CD8-positive, alpha-beta memory T cell (primary cell): ENCODE data around the gene SLC7A5. TPM values are rescaled to one million over a fixed set of nuclear protein-coding genes. Genes with fewer than 3 reads are reported as not detected.

Experiments
- CTCF ChIA-PET: fragments of 350-600 bp; sonication (Branson Sonifier 250); formaldehyde crosslinking; loops from one replicate; lab custom pipeline; 2021; ENCODE audit warnings: antibody characterized with exemption; lab: Charles Lee
- POLR2A ChIA-PET: fragments of 350-600 bp; sonication (Branson Sonifier 250); formaldehyde crosslinking; loops from one replicate; lab custom pipeline; 2021; ENCODE audit warnings: antibody characterized with exemption; lab: Charles Lee
- DNase-seq, 5 donors: peaks; one replicate each; pipeline versions ENCODE4 v3.0.0 to v3.0.0-alpha.2; 2020 to 2022; ENCODE audit warnings: mixed read lengths in 1 of 5
- H3K27ac ChIP-seq: one replicate; pipeline ENCODE4 v1.7.0; 2013; ENCODE audit warnings: low read depth, mild to moderate bottlenecking, low read length, moderate library complexity
- H3K27me3 ChIP-seq: 2 replicates; pipeline ENCODE4 v1.7.0; 2013; ENCODE audit warnings: low read length, mild to moderate bottlenecking; ENCODE audit not compliant: insufficient read depth, poor library complexity, severe bottlenecking
- H3K36me3 ChIP-seq: 2 replicates; pipeline ENCODE4 v1.7.0; 2013; ENCODE audit warnings: mild to moderate bottlenecking, low read length, moderate library complexity; ENCODE audit not compliant: insufficient read depth
- H3K4me1 ChIP-seq: 2 replicates; pipeline ENCODE4 v1.7.0; 2013; ENCODE audit warnings: mild to moderate bottlenecking, low read length, moderate library complexity; ENCODE audit not compliant: insufficient read depth
- H3K4me3 ChIP-seq: 2 replicates; pipeline ENCODE4 v1.7.0; 2013; ENCODE audit warnings: mild to moderate bottlenecking, low read length
- H3K9me3 ChIP-seq: 2 replicates; pipeline ENCODE4 v1.7.0; 2013; ENCODE audit warnings: mild to moderate bottlenecking, low read length
- H3K27ac Mint-ChIP-seq, 8 donors: one replicate each; pipeline ENCODE4 v1.8.0; 2020 to 2021; ENCODE audit warnings: mixed read lengths in 8 of 8, mild to moderate bottlenecking in 6 of 8, inconsistent platforms in 3 of 8, moderate library complexity in 3 of 8
- H3K27me3 Mint-ChIP-seq, 2 donors: one replicate each; pipeline ENCODE4 v1.8.0; 2020 to 2021; ENCODE audit warnings: mixed read lengths in 2 of 2, mild to moderate bottlenecking in 1 of 2, moderate library complexity in 1 of 2
- H3K36me3 Mint-ChIP-seq, 3 donors: one replicate each; pipeline ENCODE4 v1.8.0; 2020 to 2021; ENCODE audit warnings: mixed read lengths in 3 of 3, inconsistent platforms in 1 of 3, mild to moderate bottlenecking in 1 of 3
- H3K4me1 Mint-ChIP-seq, 3 donors: one replicate each; pipeline ENCODE4 v1.8.0; 2020 to 2021; ENCODE audit warnings: mixed read lengths in 3 of 3, inconsistent platforms in 1 of 3, mild to moderate bottlenecking in 1 of 3
- H3K4me3 Mint-ChIP-seq, 7 donors: one replicate each; pipeline ENCODE4 v1.8.0; 2020 to 2021; ENCODE audit warnings: mixed read lengths in 7 of 7, mild to moderate bottlenecking in 6 of 7, moderate library complexity in 4 of 7, inconsistent platforms in 2 of 7
- H3K9me3 Mint-ChIP-seq, 5 donors: one replicate each; pipeline ENCODE4 v1.8.0; 2020 to 2022; ENCODE audit warnings: mixed read lengths in 5 of 5, mild to moderate bottlenecking in 3 of 5, moderate library complexity in 2 of 5, inconsistent platforms in 1 of 5
- polyA plus RNA-seq: library from polyadenylated mRNA; unstranded; fragments of 300-500 nt; fragmentation: Illumina TruSeq; gene quantifications from one replicate; pipeline ENCODE4 v1.2.3, GENCODE V29; 2021
- total RNA-seq, 2 experiments: library from RNA; stranded (reverse); gene quantifications; one replicate each; pipeline ENCODE4 v1.2.3, GENCODE V29; 2021

SLC7A5 gene
- total and polyA plus RNA-seq, 3 experiments from 2014 or later: 20.7 to 383 (median 366) TPM

DNA sequence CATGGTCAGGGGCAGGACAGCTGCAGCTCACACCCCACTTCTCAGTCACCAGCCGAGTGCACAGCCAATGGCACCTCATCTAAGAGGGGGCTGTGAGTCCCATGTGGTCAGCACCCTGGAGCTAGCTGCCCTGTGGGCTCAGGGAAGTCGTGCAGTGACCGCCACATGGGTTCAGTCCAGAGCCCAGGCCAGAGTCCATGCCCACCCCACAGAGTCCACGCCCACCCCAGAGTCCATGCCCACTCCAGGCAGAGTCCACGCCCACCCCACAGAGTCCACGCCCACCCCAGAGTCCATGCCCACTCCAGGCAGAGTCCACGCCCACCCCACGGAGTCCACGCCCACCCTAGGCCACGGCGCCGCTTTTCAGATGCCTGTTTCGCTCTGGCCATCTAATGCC is 24.1 kb downstream of the SLC7A5 start:
- H3K4me1 Mint-ChIP-seq: peaks cover 4 to 8% (median 5%) of the 10 kb centered on the region in 3 donors
- peaks cover 9% of the 10 kb centered on the region for H3K36me3 ChIP-seq
- ChIA-PET CTCF (interaction anchor here (0.6 to 11.2 kb wide), 3 partner anchors 25 to 77 kb away, joined by 3 to 298 read pairs (median 33); partner anchors contain the start of gene SLC7A5), POLR2A (no interaction called here)
- H3K4me3 ChIP-seq: no peak overlapping the region
- H3K27me3 Mint-ChIP-seq: no peaks in the 10 kb centered on the region
- H3K4me3 Mint-ChIP-seq: no peak overlapping the region
- no peak for DNase-seq
- H3K27me3 ChIP-seq: no peaks in the 10 kb centered on the region
- H3K4me1 ChIP-seq: peaks cover 13% of the 10 kb centered on the region
- no peaks in the 10 kb centered on the region for H3K9me3 Mint-ChIP-seq
- H3K27ac ChIP-seq: no peak overlapping the region
- H3K36me3 Mint-ChIP-seq: peaks cover 0 to 60% (median 2%) of the 10 kb centered on the region in 3 donors
- peak overlapping the region in 2 of 8 donors; percentile 68 to 80 for H3K27ac Mint-ChIP-seq
- no peaks in the 10 kb centered on the region for H3K9me3 ChIP-seq

DNA sequence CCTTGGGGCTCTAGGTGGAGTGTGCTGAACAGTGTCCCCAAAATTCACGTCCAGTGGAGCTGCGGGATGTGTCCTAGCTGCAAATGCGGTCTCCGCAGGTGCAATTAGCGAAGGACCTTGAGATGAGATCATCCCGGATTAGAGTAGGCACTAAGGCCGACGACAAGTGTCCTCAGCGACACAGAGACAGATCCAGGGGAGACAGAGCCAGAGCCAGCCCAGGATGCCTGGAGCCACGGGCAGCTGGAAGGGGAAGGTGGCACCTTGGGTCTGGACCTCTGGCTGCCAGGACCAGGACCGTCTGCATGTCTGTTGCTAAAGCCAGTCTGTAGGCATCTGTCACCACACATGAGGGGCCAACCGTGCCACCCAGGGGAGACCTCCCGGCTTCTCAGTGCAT is 24.5 kb downstream of the SLC7A5 start:
- Histone ChIP-seq H3K36me3 (peaks cover 9% of the 10 kb centered on the region), H3K27ac (no peak overlapping the region), H3K4me3 (no peak overlapping the region), H3K9me3 (no peaks in the 10 kb centered on the region), H3K27me3 (no peaks in the 10 kb centered on the region), H3K4me1 (peaks cover 12% of the 10 kb centered on the region)
- Mint-ChIP-seq H3K27ac (peak overlapping the region in 5 of 8 donors; percentile 8 to 82 (median 48)), H3K27me3 (no peaks in the 10 kb centered on the region), H3K36me3 (peaks cover 0 to 60% (median 2%) of the 10 kb centered on the region in 3 donors), H3K4me1 (peaks cover 1 to 4% (median 4%) of the 10 kb centered on the region in 3 donors), H3K4me3 (no peak overlapping the region), H3K9me3 (no peaks in the 10 kb centered on the region)
- POLR2A ChIA-PET: no interaction called here
- no peak for DNase-seq
- CTCF ChIA-PET: interaction anchor here (6.5 to 11.2 kb wide), 2 partner anchors 25 to 65 kb away, joined by 33 to 298 read pairs; partner anchors contain the start of gene SLC7A5

DNA sequence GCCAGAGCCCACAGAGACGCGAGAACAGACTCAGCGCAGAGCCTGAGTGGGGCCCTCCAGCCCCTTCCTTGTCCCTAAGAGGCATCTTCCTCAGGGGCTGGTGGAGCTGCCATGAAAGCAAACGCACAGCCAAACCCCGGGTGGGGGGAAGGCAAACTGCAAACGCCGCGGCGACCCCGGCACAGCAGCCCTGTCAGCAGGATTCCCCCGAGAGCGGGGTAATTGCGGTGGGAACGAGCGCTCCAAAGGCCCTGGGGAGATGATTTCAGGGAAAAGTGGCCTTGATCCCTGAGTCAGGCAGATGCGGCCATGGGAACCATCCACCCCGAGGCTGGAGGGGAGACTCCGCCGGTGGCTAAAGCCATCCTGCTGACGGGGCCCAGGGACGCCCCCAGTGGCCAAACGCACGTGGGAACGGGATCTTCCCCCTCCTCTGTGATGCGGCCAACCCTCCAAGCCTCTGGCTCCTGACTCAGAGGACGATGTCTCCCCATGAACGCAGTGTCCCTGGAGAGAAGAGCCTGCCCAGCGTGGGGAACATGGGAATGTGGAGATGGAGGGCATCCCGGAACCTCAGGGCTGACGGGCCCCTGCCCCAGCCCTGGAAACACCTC is 25.1 kb downstream of the SLC7A5 start:
- ChIA-PET CTCF (interaction anchor here (6.5 to 11.2 kb wide), 2 partner anchors 26 to 64 kb away, joined by 33 to 298 read pairs; partner anchors contain the start of gene SLC7A5), POLR2A (no interaction called here)
- H3K36me3 Mint-ChIP-seq: peaks cover 0 to 61% (median 2%) of the 10 kb centered on the region in 3 donors
- no peaks in the 10 kb centered on the region for H3K9me3 Mint-ChIP-seq
- no peak overlapping the region for H3K4me3 ChIP-seq
- no peaks in the 10 kb centered on the region for H3K27me3 Mint-ChIP-seq
- no peaks in the 10 kb centered on the region for H3K9me3 ChIP-seq
- peak overlapping the region in 3 of 7 donors; percentile 15 to 37 (median 32) for H3K4me3 Mint-ChIP-seq
- H3K27ac ChIP-seq: no peak overlapping the region
- DNase-seq: no peak
- H3K27ac Mint-ChIP-seq: peak overlapping the region in 2 of 8 donors; percentile 17 to 58
- no peaks in the 10 kb centered on the region for H3K27me3 ChIP-seq
- H3K4me1 ChIP-seq: peaks cover 12% of the 10 kb centered on the region
- peaks cover 11% of the 10 kb centered on the region for H3K36me3 ChIP-seq
- peaks cover 1 to 4% (median 3%) of the 10 kb centered on the region in 3 donors for H3K4me1 Mint-ChIP-seq

DNA sequence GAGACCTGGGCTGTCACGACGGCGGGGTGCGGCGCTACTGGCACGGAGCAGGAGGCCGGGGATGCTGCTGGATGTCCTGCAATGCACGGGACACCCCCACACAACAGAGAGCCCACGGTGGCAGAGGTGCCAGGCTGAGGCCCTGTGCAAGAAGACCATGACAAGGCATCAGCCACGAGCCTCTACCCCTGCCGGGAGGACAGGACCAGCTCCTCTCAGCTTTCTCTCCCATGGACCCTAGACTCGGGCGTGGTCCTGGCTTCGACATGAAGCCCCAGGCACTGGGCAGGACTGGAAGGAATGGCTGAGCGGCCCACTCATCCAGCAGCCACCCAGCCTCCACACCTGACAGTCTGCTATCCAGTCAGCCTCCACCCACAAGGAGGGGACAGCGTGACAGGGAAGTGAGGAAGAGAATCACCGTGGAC is 25.6 kb downstream of the SLC7A5 start:
- Mint-ChIP-seq H3K4me3 (peak overlapping the region in 3 of 7 donors; percentile 15 to 65 (median 37)), H3K36me3 (peaks cover 0 to 56% (median 0%) of the 10 kb centered on the region in 3 donors), H3K27me3 (no peaks in the 10 kb centered on the region), H3K9me3 (no peaks in the 10 kb centered on the region), H3K4me1 (peaks cover 1 to 4% (median 3%) of the 10 kb centered on the region in 3 donors), H3K27ac (peak overlapping the region in 1 of 8 donors; percentile 58)
- peaks cover 16% of the 10 kb centered on the region for H3K36me3 ChIP-seq
- H3K4me3 ChIP-seq: no peak overlapping the region
- peaks cover 12% of the 10 kb centered on the region for H3K4me1 ChIP-seq
- no peaks in the 10 kb centered on the region for H3K9me3 ChIP-seq
- CTCF ChIA-PET: interaction anchor here (6.5 kb wide), 1 partner anchor 64 kb away, joined by 33 read pairs; no protein-coding TSS in a partner anchor
- POLR2A ChIA-PET: no interaction called here
- no peaks in the 10 kb centered on the region for H3K27me3 ChIP-seq
- DNase-seq: no peak
- no peak overlapping the region for H3K27ac ChIP-seq

DNA sequence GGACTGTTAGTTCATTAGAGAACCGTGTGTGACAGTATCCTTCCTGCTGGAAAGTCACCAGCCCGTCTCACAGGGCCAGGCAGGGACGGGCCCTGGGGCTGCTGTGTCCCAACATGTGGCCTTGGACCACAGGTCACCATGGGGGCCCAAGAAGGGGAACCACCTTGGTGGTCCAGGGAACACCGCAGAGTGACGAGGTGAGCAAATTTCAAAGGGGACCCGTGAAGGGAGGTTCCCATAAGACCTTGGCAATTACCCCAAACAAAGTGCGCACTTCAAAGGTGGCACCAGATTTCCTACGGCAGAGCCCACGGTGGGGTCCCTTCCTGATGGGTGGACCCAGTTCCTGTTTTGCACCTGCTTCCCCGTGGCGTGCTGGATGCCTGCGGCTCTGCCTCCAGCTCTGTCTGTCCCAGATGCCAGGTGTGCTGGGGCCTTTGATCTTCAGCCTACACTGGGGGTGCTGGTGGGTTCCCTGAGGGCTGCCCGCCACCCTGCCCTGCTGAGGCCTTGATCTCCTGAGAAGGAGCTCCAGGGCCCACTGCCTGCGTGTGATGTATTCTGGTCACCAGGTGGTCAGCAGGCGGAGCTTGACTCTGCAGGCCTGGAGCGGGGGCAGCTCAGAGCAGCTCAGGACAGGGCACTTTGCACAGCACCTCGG is 27.0 kb downstream of the SLC7A5 start:
- Mint-ChIP-seq H3K27me3 (no peaks in the 10 kb centered on the region), H3K36me3 (peaks cover 0 to 56% (median 0%) of the 10 kb centered on the region in 3 donors), H3K9me3 (no peaks in the 10 kb centered on the region), H3K4me1 (peaks cover 1 to 4% (median 3%) of the 10 kb centered on the region in 3 donors), H3K27ac (peak overlapping the region in 3 of 8 donors; percentile 42 to 66 (median 58)), H3K4me3 (peak overlapping the region in 2 of 7 donors; percentile 15 to 61)
- ChIA-PET POLR2A (no interaction called here), CTCF (interaction anchor here (0.5 to 6.5 kb wide), 3 partner anchors 29 to 1858 kb away, joined by 3 to 33 read pairs (median 4); no protein-coding TSS in a partner anchor)
- peak in 1 of 5 donors; percentile 42 for DNase-seq
- H3K36me3 ChIP-seq: peaks cover 20% of the 10 kb centered on the region
- no peak overlapping the region for H3K27ac ChIP-seq
- H3K4me1 ChIP-seq: peaks cover 12% of the 10 kb centered on the region
- no peak overlapping the region for H3K4me3 ChIP-seq
- no peaks in the 10 kb centered on the region for H3K27me3 ChIP-seq
- no peaks in the 10 kb centered on the region for H3K9me3 ChIP-seq

DNA sequence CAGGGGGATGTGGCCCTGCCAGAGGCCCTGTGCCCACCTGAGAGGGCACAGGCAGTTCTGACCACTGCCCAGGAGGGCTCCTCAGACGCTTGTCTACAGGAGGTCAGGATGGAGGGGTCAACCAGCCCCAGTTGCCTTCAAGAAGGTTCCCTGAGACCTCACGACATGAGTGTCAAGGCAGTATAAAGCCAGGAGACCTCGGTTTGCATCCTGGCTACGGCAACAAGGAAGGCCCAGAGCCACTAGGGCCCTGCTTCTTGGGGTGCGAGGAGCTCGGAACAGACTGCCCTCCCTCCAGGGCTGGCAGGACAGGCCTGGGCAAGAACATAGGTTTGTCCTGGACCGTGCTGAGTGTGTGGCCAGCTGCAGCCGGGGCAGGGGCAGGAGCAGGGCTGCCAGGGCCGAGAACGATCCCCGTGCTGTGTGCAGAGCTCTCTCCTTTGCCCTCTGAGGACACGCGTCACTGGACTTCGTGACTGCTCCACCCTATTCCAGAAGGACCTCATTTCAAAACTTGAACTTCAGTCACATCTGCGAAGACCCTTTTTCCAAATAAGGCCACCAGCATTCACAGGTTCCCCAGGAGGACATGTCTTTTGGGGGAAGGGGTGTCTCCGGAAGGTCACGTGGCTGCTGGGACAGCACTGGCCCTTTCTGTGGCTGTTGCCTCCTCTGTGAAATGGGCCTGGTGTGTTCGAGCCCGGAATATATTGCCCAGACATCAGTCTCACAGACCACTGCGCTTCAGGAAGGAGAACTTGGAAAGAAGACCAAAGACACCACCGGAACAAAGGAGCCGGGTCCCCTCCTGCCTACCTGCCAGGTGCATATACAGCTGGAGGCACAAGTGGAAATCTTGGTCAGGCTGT is 27.7 kb downstream of the SLC7A5 start:
- Histone ChIP-seq H3K4me1 (peaks cover 12% of the 10 kb centered on the region), H3K27ac (no peak overlapping the region), H3K36me3 (peaks cover 20% of the 10 kb centered on the region), H3K9me3 (no peaks in the 10 kb centered on the region), H3K4me3 (no peak overlapping the region), H3K27me3 (no peaks in the 10 kb centered on the region)
- Mint-ChIP-seq H3K27me3 (no peaks in the 10 kb centered on the region), H3K9me3 (no peaks in the 10 kb centered on the region), H3K4me3 (peak overlapping the region in 1 of 7 donors; percentile 63), H3K27ac (peak overlapping the region in 3 of 8 donors; percentile 19 to 58 (median 23)), H3K4me1 (peaks cover 1 to 4% (median 3%) of the 10 kb centered on the region in 3 donors), H3K36me3 (peaks cover 0 to 61% (median 0%) of the 10 kb centered on the region in 3 donors)
- CTCF ChIA-PET: interaction anchor here (6.5 kb wide), 1 partner anchor 62 kb away, joined by 33 read pairs; no protein-coding TSS in a partner anchor
- POLR2A ChIA-PET: interaction anchor here (0.6 kb wide), 1 partner anchor 30 kb away, joined by 4 read pairs; no protein-coding TSS in a partner anchor
- DNase-seq: no peak

DNA sequence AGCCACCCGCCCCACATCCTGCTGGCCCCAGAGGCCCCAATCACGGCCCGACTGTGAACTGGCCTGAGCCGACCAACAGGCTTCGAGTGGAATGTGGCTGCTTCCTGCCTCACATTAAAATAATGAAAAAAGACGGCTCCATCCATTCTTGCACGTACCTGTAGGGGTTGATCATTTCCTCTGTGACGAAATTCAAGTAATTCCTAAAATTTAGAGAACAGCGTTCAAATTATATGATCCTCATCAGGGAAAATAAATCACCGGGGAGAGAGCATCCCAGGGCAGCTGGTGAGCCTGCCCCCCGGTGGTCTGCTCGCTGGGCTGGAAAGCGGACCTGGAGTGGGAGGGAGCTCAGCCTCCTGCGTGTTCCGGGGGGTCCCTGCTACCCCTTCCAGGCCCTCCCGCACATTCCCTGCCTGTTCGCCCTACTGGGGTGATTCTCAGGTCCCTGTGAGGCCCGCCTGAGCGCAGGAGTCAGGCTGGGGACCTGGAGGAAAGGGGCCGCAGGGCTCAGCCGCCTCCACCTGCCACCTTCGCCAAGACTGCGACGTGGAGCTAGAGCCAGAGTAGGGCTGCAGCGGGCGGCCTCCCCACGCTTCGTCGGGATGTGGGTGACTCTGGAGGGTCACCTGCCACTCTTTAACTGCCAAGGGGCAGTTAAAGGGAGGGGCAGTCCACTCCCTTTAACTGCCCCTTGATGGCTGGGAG is 28.9 kb downstream of the SLC7A5 start:
- Mint-ChIP-seq H3K36me3 (peaks cover 0 to 71% (median 0%) of the 10 kb centered on the region in 3 donors), H3K27me3 (no peaks in the 10 kb centered on the region), H3K27ac (peak overlapping the region in 1 of 8 donors; percentile 46), H3K9me3 (peaks cover 0 to 2% (median 0%) of the 10 kb centered on the region in 5 donors), H3K4me1 (peaks cover 1 to 4% (median 3%) of the 10 kb centered on the region in 3 donors), H3K4me3 (peak overlapping the region in 1 of 7 donors; percentile 63)
- no peaks in the 10 kb centered on the region for H3K27me3 ChIP-seq
- peaks cover 12% of the 10 kb centered on the region for H3K4me1 ChIP-seq
- ChIA-PET POLR2A (no interaction called here), CTCF (interaction anchor here (1.8 to 4.5 kb wide), 2 partner anchors 9 to 31 kb away, joined by 6 to 18 read pairs; no protein-coding TSS in a partner anchor)
- H3K9me3 ChIP-seq: no peaks in the 10 kb centered on the region
- DNase-seq: no peak
- no peak overlapping the region for H3K4me3 ChIP-seq
- no peak overlapping the region for H3K27ac ChIP-seq
- peaks cover 20% of the 10 kb centered on the region for H3K36me3 ChIP-seq
